ENCODE results near the gene VAPB.

- TF ChIP-seq CTCF (IDR thresholded peaks at IDR 0.05) (no peak), POLR2A (IDR thresholded peaks at IDR 0.05) (no peak)
Observed at GRCh38 chr20:58466095-58466708, 77.2 kb downstream of the VAPB start.
